Cardiac muscle cell (in vitro differentiated cells and primary cell): ENCODE measurements around the gene ASPSCR1. TPM values are rescaled to one million over a fixed set of nuclear protein-coding genes. Genes with fewer than 3 reads are reported as not detected.
A peak's percentile ranks its signal among the peaks of the same experiment; 100 is the strongest.

Experiments used
- DNase-seq, 2 donors: peaks; one replicate each; pipeline versions ENCODE4 v3.0.0 to v3.0.0-alpha.2; 2010 to 2017; ENCODE audit warnings: low read depth in 1 of 2, low spot score in 1 of 2
- H3K27ac ChIP-seq: fragments of 200-600 bp; sonication (generic); 2 replicates; pipeline ENCODE4 v1.5.1; 2016
- H3K27me3 ChIP-seq: fragments of 200-600 bp; sonication (generic); 2 replicates; pipeline ENCODE4 v1.6.0; 2016; ENCODE audit warnings: control low read depth
- H3K36me3 ChIP-seq: fragments of 200-600 bp; sonication (generic); 2 replicates; pipeline ENCODE4 v1.5.1; 2016; ENCODE audit warnings: control low read depth
- H3K4me1 ChIP-seq: fragments of 200-600 bp; sonication (generic); 2 replicates; pipeline ENCODE4 v1.8.1; 2017; ENCODE audit warnings: low read depth, mild to moderate bottlenecking, mixed run types
- H3K4me3 ChIP-seq: fragments of 200-600 bp; sonication (generic); 2 replicates; pipeline ENCODE4 v1.5.1; 2016; ENCODE audit warnings: mild to moderate bottlenecking
- H3K9me3 ChIP-seq: fragments of 200-600 bp; sonication (generic); 2 replicates; pipeline ENCODE4 v1.5.1; 2017; ENCODE audit warnings: low read depth, mild to moderate bottlenecking, control low read depth
- polyA plus RNA-seq: library from polyadenylated mRNA; unstranded; fragments of >200 nt; fragmentation: Nextera tagmentation; extraction: Ambion mirVana; gene quantifications from 2 replicates; pipeline ENCODE4 v1.2.1, GENCODE V29; 2016
- total RNA-seq: library from RNA; depleted of rRNA; stranded (reverse); fragments of >200 nt; gene quantifications from 2 replicates; pipeline ENCODE4 v1.2.3, GENCODE V29; 2016
- TF ChIP-seq, protein P1 (sequence below): IDR thresholded peaks from 2 replicates; pipeline ENCODE4 v1.5.1; 2012; ENCODE audit warnings: low read depth, mild to moderate bottlenecking, low read length

ASPSCR1 gene
- total and polyA plus RNA-seq, 2 experiments from 2014 or later = 48.5 to 74.0 TPM

- Histone ChIP-seq H3K9me3 (no peaks in the 10 kb centered on the region), H3K36me3 (no peaks in the 10 kb centered on the region), H3K4me3 (no peak overlapping the region), H3K4me1 (peaks cover 17% of the 10 kb centered on the region), H3K27ac (no peak overlapping the region), H3K27me3 (peaks cover 21% of the 10 kb centered on the region)
- TF ChIP-seq, protein P1, sequence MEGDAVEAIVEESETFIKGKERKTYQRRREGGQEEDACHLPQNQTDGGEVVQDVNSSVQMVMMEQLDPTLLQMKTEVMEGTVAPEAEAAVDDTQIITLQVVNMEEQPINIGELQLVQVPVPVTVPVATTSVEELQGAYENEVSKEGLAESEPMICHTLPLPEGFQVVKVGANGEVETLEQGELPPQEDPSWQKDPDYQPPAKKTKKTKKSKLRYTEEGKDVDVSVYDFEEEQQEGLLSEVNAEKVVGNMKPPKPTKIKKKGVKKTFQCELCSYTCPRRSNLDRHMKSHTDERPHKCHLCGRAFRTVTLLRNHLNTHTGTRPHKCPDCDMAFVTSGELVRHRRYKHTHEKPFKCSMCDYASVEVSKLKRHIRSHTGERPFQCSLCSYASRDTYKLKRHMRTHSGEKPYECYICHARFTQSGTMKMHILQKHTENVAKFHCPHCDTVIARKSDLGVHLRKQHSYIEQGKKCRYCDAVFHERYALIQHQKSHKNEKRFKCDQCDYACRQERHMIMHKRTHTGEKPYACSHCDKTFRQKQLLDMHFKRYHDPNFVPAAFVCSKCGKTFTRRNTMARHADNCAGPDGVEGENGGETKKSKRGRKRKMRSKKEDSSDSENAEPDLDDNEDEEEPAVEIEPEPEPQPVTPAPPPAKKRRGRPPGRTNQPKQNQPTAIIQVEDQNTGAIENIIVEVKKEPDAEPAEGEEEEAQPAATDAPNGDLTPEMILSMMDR = no peak
- DNase-seq = no peak
Measured at GRCh38 chr17:81967244-81967532, 10.2 kb upstream of the ASPSCR1 start.

DNA sequence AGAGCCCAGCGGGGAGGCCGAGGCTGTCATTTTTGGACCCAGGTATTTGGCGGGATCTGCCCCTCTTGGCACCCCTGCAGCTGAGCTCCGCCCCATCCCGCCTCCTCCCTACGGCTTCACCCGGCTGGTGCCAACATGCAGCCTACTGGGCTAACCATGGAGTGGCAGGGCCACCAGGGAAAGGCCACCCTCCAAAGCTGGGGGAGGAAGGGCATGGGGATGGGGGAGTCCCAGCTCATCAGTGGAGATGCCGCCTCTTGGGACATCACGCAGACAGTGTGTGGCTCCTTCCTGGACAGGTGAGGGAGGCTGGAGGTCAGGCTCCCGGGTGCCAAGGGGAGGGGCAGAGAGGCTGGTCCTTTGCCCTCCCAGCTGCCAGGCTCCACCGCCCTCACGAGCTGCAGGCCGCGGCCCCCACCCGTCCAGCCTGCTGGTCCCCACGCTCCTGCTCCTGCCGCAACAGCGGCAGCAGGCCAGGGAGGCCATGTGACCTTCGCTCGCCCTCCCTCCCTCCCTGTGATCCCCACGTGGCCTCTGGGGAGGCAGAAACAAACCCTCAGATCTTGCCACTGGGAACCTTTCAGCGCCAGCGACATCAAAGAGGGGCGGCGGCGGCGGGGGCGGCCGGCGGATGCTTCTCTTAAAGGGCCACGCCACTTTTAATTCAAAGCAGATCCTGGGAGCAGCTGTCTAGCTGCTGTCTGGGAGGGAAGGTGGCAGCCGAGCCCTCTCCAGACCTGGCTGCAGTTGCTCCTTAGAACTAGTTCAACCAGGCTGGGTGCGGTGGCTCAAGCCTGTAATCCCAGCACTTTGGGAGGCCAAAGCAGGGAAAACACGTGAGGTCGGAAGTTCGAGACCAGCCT, 9.7 kb upstream of the ASPSCR1 start:
- Histone ChIP-seq H3K36me3 (no peaks in the 10 kb centered on the region), H3K4me3 (no peak overlapping the region), H3K4me1 (peaks cover 17% of the 10 kb centered on the region), H3K27me3 (peaks cover 16% of the 10 kb centered on the region), H3K27ac (no peak overlapping the region), H3K9me3 (no peaks in the 10 kb centered on the region)
- peak; percentile 89 to 95 for DNase-seq
- TF ChIP-seq, protein P1 = no peak

DNA sequence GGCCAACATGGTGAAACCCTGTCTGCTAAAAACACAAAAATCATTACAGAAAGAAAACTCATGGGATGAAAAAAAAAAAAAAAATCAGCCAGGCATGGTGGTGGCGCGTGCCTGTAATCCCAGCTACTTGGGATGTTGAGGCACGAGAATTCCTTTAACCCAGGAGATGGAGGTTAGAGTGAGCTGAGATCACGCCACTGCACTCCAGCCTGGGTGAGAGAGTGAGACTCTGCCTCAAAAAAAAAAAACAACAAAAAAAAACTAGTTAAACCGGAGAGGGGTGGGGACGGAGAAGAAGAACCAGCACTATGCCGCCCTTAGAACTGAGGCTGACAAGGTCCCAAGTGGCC, 9.1 kb upstream of the ASPSCR1 start:
- Histone ChIP-seq H3K27ac (no peak overlapping the region), H3K36me3 (no peaks in the 10 kb centered on the region), H3K9me3 (no peaks in the 10 kb centered on the region), H3K4me3 (no peak overlapping the region), H3K27me3 (peaks cover 9% of the 10 kb centered on the region), H3K4me1 (peaks cover 17% of the 10 kb centered on the region)
- no peak for DNase-seq
- TF ChIP-seq, protein P1 = no peak

GRCh38 chr17:81968850-81969812, 8.3 kb upstream of the ASPSCR1 start:
- Histone ChIP-seq H3K27ac (no peak overlapping the region), H3K4me1 (peaks cover 17% of the 10 kb centered on the region), H3K9me3 (no peaks in the 10 kb centered on the region), H3K4me3 (no peak overlapping the region), H3K27me3 (peaks cover 2% of the 10 kb centered on the region), H3K36me3 (no peaks in the 10 kb centered on the region)
- no peak for DNase-seq
- TF ChIP-seq, protein P1 = no peak

- TF ChIP-seq, protein P1 = no peak
- no peak overlapping the region for H3K4me3 ChIP-seq
- no peaks in the 10 kb centered on the region for H3K9me3 ChIP-seq
- peaks cover 2% of the 10 kb centered on the region for H3K4me1 ChIP-seq
- no peaks in the 10 kb centered on the region for H3K36me3 ChIP-seq
- DNase-seq = no peak
- H3K27me3 ChIP-seq = no peaks in the 10 kb centered on the region
- no peak overlapping the region for H3K27ac ChIP-seq
Measured at GRCh38 chr17:81973432-81973831, 4.0 kb upstream of the ASPSCR1 start.
